ENCODE results near the gene TDRD7.
"Not testable (repeated sequence)": the region's sequence is repeated elsewhere in the genome, so short reads cannot be mapped to it uniquely, and the experiment has no call there.

DNA sequence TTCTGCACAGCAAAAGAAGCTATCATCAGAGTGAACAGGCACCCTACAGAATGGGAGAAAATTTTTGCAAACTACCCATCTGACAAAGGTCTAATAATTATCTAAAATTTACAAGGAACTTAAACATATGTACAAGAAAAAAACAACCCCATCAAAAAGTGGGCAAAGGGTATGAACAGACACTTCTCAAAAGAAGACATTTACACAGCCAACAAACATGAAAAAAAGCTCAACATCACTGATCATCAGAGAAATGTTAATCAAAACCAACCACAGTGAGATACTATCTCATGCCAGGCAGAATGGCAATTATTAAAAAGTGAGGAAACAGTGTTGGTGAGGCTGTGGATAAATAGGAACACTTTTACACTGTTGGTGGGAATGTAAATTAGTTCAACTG lies 44.9 kb downstream of the TDRD7 start:
- TF ChIP-seq, protein P1, sequence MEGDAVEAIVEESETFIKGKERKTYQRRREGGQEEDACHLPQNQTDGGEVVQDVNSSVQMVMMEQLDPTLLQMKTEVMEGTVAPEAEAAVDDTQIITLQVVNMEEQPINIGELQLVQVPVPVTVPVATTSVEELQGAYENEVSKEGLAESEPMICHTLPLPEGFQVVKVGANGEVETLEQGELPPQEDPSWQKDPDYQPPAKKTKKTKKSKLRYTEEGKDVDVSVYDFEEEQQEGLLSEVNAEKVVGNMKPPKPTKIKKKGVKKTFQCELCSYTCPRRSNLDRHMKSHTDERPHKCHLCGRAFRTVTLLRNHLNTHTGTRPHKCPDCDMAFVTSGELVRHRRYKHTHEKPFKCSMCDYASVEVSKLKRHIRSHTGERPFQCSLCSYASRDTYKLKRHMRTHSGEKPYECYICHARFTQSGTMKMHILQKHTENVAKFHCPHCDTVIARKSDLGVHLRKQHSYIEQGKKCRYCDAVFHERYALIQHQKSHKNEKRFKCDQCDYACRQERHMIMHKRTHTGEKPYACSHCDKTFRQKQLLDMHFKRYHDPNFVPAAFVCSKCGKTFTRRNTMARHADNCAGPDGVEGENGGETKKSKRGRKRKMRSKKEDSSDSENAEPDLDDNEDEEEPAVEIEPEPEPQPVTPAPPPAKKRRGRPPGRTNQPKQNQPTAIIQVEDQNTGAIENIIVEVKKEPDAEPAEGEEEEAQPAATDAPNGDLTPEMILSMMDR (IDR thresholded peaks at IDR 0.05; ENCODE audit: insufficient read depth, low read length) = not testable (repeated sequence)
- TF ChIP-seq POLR2AphosphoS5 (IDR thresholded peaks at IDR 0.05; ENCODE audit: low read depth); REST (IDR thresholded peaks at IDR 0.05; ENCODE audit: insufficient replicate concordance, low read depth): not testable (repeated sequence)

Data from HL-60 (cell line).